Stimulated activated CD8-positive, alpha-beta memory T cell treated with anti-CD3 and anti-CD28 coated beads, Interleukin-2, amount 100 ng/mL, for 48 hours (primary cell): ENCODE measurements around the gene TANK.

Experiments
- DNase-seq, 2 donors: peaks; one replicate each; pipeline ENCODE4 v3.0.0-alpha.2; 2020; ENCODE audit warnings: low read depth in 2 of 2

TANK gene

GRCh38 chr2:161232571-161232970, 72.3 kb downstream of the TANK start:
- no peak for DNase-seq

- no peak for DNase-seq
These were observed 73.7 kb downstream of the TANK start for GRCh38 chr2:161233858-161234431.

- no peak for DNase-seq
These were observed 74.4 kb downstream of the TANK start for GRCh38 chr2:161234627-161235026.

- peak in 1 of 2 donors; percentile 24 for DNase-seq
These were observed 77.4 kb downstream of the TANK start for GRCh38 chr2:161237392-161238264.

- DNase-seq: no peak
These were observed 78.0 kb downstream of the TANK start for GRCh38 chr2:161238265-161238559.

GRCh38 chr2:161238560-161239325, 78.5 kb downstream of the TANK start:
- DNase-seq: peak in 1 of 2 donors; percentile 32

- no peak for DNase-seq
These were observed 79.3 kb downstream of the TANK start for GRCh38 chr2:161239326-161240109.

- DNase-seq: no peak
These were observed 81.7 kb downstream of the TANK start for GRCh38 chr2:161241894-161242293.

GRCh38 chr2:161243312-161243711, 83.1 kb downstream of the TANK start:
- no peak for DNase-seq

- no peak for DNase-seq
These were observed 83.7 kb downstream of the TANK start for GRCh38 chr2:161243905-161244304.

- peak in 1 of 2 donors; percentile 34 for DNase-seq
These were observed 84.4 kb downstream of the TANK start for GRCh38 chr2:161244387-161245260.

GRCh38 chr2:161245261-161245553, 85.0 kb downstream of the TANK start:
- DNase-seq: no peak

GRCh38 chr2:161245671-161246070, 85.4 kb downstream of the TANK start:
- no peak for DNase-seq

- no peak for DNase-seq
These were observed 86.1 kb downstream of the TANK start for GRCh38 chr2:161246281-161246680.

- DNase-seq: no peak
These were observed 90.7 kb downstream of the TANK start for GRCh38 chr2:161250864-161251436.

GRCh38 chr2:161257123-161257952, 97.1 kb downstream of the TANK start:
- DNase-seq: no peak

- DNase-seq: no peak
These were observed 105.6 kb downstream of the TANK start for GRCh38 chr2:161265874-161266273.

GRCh38 chr2:161269111-161269510, 108.9 kb downstream of the TANK start:
- no peak for DNase-seq

GRCh38 chr2:161273038-161273760, 113.0 kb downstream of the TANK start:
- no peak for DNase-seq
